Heart left ventricle (tissue), 16 donors: ENCODE results near the gene PLSCR1. TPM values are rescaled to one million over a fixed set of nuclear protein-coding genes. Genes with fewer than 3 reads are reported as not detected.
A peak's percentile ranks its signal among the peaks of the same experiment; 100 is the strongest.

Experiments used
- ATAC-seq, 4 donors: fragments of 200-7000 bp; cut with Tn5 transposase; one replicate each; pipeline ENCODE4 v1.9.1; 2020 to 2022; ENCODE audit warnings: moderate library complexity in 4 of 4, mild to moderate bottlenecking in 3 of 4, moderate number of reproducible peaks in 1 of 4
- DNase-seq, 5 donors: peaks; one replicate each; pipeline ENCODE4 v3.0.0-alpha.2; 2020
- H3K27ac ChIP-seq, 12 donors: fragments of 200-600 bp; sonication (generic) in 4 of 12; one replicate each; pipeline versions ENCODE4 v1.5.0 to v1.8.0; 2016 to 2022; ENCODE audit warnings: mild to moderate bottlenecking in 2 of 12
- H3K27me3 ChIP-seq, 9 donors: fragments of 200-600 bp; sonication (generic) in 2 of 9; one replicate each; pipeline versions ENCODE4 v1.5.1 to v1.8.0; 2016 to 2022; ENCODE audit warnings: mild to moderate bottlenecking in 3 of 9
- H3K36me3 ChIP-seq, 9 donors: fragments of 200-600 bp; sonication (generic) in 2 of 9; one replicate each; pipeline versions ENCODE4 v1.5.0 to v1.8.0; 2018 to 2022; ENCODE audit warnings: mild to moderate bottlenecking in 2 of 9
- H3K4me1 ChIP-seq, 12 donors: fragments of 200-600 bp; sonication (generic) in 4 of 12; one replicate each; pipeline versions ENCODE4 v1.5.0 to v1.8.0; 2016 to 2022; ENCODE audit warnings: mild to moderate bottlenecking in 3 of 12
- H3K4me3 ChIP-seq, 12 donors: fragments of 200-600 bp; sonication (generic) in 4 of 12; one replicate each; pipeline versions ENCODE4 v1.5.0 to v1.8.0; 2017 to 2022; ENCODE audit warnings: mild to moderate bottlenecking in 9 of 12, moderate library complexity in 4 of 12
- H3K9me3 ChIP-seq, 12 donors: fragments of 200-600 bp; sonication (generic) in 4 of 12; one replicate each; pipeline versions ENCODE4 v1.5.0 to v1.8.0; 2016 to 2022; ENCODE audit warnings: mild to moderate bottlenecking in 1 of 12
- POLR2A ChIP-seq, 2 donors: fragments of 450-650 bp; IDR thresholded peaks; one replicate each; pipeline ENCODE4 v1.6.1; 2017; ENCODE audit warnings: antibody characterized with exemption in 2 of 2, mild to moderate bottlenecking in 2 of 2, moderate library complexity in 2 of 2
- whole genome bisulfite sequencing, 4 donors: extraction: QIAGEN DNeasy Blood & Tissue Kit in 2 of 4; methylation state at CpG; one replicate each; pipeline versions ENCODE4 v1.1.5 to v1.1.7; 2013 to 2018; 5-methylcytosine and 5-hydroxymethylcytosine counted together
- intact Hi-C, 10 donors: fragments of 100-400 bp; cut with DNase I; formaldehyde crosslinking; loops; one replicate each; pipeline versions ENCODE4 v1.11.1 to v1.14.2; 2022
- polyA plus RNA-seq, 2 donors: library from polyadenylated mRNA; stranded (reverse); fragments of 200-250 nt; gene quantifications; one replicate each; pipeline ENCODE4 v1.2.3, GENCODE V29; 2013
- total RNA-seq, 9 donors: library from RNA; depleted of rRNA in 2 of 9; stranded (reverse); fragments of >200 nt in 2 of 9; fragmentation: NEBNext Ultra II Directional in 3 of 9; extraction: Animal tissue kit (Norgen Biotek cat#: 25700) in 3 of 9; gene quantifications; one replicate each; pipeline versions ENCODE4 v1.1.0 to v1.2.4, GENCODE V29; 2016 to 2023
- TF ChIP-seq, protein P1 (sequence below), 12 donors: fragments of 200-600 bp; sonication (generic) in 4 of 12; IDR thresholded peaks; one replicate each; pipeline versions ENCODE4 v1.5.0 to v1.8.0; 2018 to 2022; ENCODE audit warnings: antibody characterized with exemption in 12 of 12, mild to moderate bottlenecking in 5 of 12
- donor health status: ischemic (EF 13 %, LVEDD 7.1; RV severe dilation, severe dysfunction).
- donor health status: healthy with polysubstance abuse.
- donor health status: DM: no; HTN: yes; CAD: no.
- donor health status: DM: no; HTN: no; CAD: no.
- donor health status: ischemic (EF 25% LVEDD 6.9; RV normal size, moderate dysfunction).
- donor health status: ischemic (EF 25% LVEDD 5.7; RV mildly dilated, moderate dysfunction).
- donor health status: healthy.
- donor health status: DM: yes; HTN: yes; CAD: no.
- donor health status: ischemic (EF 35%, LVEDD 5.7; RV mildly dilated, moderate dysfunction).
- donor health status: nonischemic (EF 11% LVEDD 7.7; RV severe dilation, severe dysfunction).
- donor health status: DM: yes; HTN: yes; CAD: no.
- donor health status: PGD.
- donor health status: ischemic (EF 29% LVEDD 5.4; RV normal size, mild dysfunction).
- donor health status: nonischemic (EF 23%, LVEDD 6.1; RV moderate dilation, normal function).

PLSCR1 gene
- total and polyA plus RNA-seq, 11 donors: 6.9 to 113 (median 25.8) TPM

DNA sequence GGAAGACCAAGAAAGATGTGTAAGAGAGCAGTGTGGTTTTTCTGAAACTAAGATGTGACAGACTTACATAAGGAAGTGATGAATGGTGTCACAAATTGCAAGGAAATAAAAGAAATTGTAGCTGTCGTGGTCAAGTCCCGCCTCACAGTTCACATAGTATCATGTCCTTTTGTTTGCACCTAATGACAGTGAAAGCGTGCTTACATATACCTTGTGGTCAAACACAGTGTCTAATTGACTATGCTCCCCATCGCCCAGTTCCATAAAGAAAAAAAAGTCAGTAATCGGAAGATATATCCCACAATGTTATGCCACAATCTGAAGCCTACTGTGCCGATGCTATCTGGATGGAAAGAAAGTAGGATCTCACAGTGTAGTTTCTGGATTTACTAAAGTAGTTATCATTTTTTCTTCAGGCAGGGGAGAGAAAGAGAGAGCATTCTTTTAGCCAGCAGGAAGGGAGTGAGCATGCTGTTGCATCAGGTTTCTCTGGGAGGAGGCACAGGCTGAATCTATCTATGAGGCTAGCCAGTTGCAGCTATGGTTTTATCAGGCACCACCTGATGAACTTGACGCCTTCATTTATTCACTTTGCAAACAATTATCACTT is 9.8 kb upstream of the PLSCR1 start:
- intact Hi-C loops: no loop called here
- H3K9me3 ChIP-seq: no peaks in the 10 kb centered on the region
- 85 to 91% (median 89%) methylated on average over 7 of the region's 7 CpGs for WGBS, 4 donors
- peaks cover 0 to 30% (median 0%) of the 10 kb centered on the region in 12 donors for H3K4me1 ChIP-seq
- H3K27ac ChIP-seq: no peak overlapping the region
- TF ChIP-seq POLR2A (IDR thresholded peaks at IDR 0.05): no peak
- TF ChIP-seq, protein P1, sequence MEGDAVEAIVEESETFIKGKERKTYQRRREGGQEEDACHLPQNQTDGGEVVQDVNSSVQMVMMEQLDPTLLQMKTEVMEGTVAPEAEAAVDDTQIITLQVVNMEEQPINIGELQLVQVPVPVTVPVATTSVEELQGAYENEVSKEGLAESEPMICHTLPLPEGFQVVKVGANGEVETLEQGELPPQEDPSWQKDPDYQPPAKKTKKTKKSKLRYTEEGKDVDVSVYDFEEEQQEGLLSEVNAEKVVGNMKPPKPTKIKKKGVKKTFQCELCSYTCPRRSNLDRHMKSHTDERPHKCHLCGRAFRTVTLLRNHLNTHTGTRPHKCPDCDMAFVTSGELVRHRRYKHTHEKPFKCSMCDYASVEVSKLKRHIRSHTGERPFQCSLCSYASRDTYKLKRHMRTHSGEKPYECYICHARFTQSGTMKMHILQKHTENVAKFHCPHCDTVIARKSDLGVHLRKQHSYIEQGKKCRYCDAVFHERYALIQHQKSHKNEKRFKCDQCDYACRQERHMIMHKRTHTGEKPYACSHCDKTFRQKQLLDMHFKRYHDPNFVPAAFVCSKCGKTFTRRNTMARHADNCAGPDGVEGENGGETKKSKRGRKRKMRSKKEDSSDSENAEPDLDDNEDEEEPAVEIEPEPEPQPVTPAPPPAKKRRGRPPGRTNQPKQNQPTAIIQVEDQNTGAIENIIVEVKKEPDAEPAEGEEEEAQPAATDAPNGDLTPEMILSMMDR (IDR thresholded peaks at IDR 0.05): no peak
- no peaks in the 10 kb centered on the region for H3K36me3 ChIP-seq
- H3K4me3 ChIP-seq: no peak overlapping the region
- DNase-seq (no peak), ATAC-seq (no peak)
- no peaks in the 10 kb centered on the region for H3K27me3 ChIP-seq

- TF ChIP-seq, protein P1 (IDR thresholded peaks at IDR 0.05): no peak
- H3K36me3 ChIP-seq: no peaks in the 10 kb centered on the region
- no peaks in the 10 kb centered on the region for H3K27me3 ChIP-seq
- peaks cover 0 to 18% (median 0%) of the 10 kb centered on the region in 12 donors for H3K4me1 ChIP-seq
- H3K27ac ChIP-seq: peak overlapping the region in 1 of 12 donors; percentile 58
- 86 to 89% (median 87%) methylated on average over 5 of the region's 5 CpGs for WGBS, 4 donors
- ATAC-seq (no peak), DNase-seq (no peak)
- H3K4me3 ChIP-seq: no peak overlapping the region
- no peaks in the 10 kb centered on the region for H3K9me3 ChIP-seq
- intact Hi-C loops: no loop called here
These were observed 6.5 kb upstream of the PLSCR1 start for GRCh38 chr3:146550743-146551510.

DNA sequence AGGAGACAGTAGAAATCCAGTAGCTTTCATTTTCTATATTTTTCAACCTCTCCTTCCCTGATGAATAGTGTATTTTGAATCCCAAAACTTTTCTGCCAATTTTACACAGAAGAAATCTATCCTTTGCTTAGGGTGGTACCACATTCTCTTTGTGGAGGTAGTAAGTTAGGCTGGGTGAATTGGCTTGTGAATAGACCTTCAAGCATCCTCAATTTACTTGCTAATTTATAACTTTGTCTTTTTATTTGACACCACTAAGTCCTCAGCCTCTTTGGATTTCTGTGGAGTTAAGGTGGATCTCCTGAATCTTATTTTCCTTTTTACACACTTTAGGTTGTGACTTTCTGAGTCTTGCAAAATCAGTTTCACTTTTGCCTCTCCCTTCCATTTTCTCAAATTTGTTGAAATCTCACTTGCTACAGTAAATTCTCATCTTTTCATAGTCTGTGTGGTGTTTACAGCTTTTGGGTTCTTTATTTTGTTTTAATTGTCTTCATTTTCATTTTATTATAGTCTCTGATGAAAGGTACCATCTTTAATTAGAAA is 5.7 kb upstream of the PLSCR1 start:
- peak overlapping the region in 4 of 12 donors; percentile 8 to 18 (median 12) for H3K4me3 ChIP-seq
- TF ChIP-seq, protein P1 (IDR thresholded peaks at IDR 0.05): no peak
- TF ChIP-seq POLR2A (IDR thresholded peaks at IDR 0.05): no peak
- H3K27me3 ChIP-seq: peaks cover 0 to 3% (median 0%) of the 10 kb centered on the region in 9 donors
- no peaks in the 10 kb centered on the region for H3K36me3 ChIP-seq
- peak overlapping the region in 1 of 12 donors; percentile 58 for H3K27ac ChIP-seq
- no peak for DNase-seq
- intact Hi-C loops: no loop called here
- ATAC-seq: no peak
- peaks cover 0 to 23% (median 0%) of the 10 kb centered on the region in 12 donors for H3K4me1 ChIP-seq
- no peaks in the 10 kb centered on the region for H3K9me3 ChIP-seq

DNA sequence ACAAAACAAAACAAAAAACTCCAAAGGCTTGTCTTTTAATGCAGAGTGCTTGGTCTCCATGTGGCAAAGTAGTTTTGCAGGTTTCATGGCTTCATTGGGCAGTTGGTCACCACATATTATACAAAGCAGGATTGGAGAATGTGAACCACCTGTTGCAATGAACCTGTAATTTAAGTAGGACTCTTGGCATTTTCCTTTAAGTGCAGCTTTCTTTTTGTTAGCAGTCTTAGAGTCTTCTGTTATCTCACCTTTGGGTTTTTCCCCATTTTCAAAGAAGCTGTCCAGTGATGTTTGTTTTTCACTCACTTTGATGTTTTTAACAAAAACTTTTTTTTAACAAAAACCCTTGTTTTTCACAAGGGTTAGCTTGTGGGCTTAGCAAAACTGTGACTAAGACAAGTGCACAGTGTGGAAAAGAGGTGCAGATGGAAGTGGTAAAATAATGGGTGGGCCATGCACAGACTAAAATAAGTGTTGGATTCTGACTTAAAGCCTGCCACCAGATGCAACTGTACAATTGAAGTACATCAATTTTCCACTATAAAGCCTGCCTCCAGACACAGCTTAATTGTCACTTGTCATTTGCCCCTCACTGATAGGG is 2.9 kb upstream of the PLSCR1 start:
- H3K4me1 ChIP-seq: peaks cover 0 to 30% (median 2%) of the 10 kb centered on the region in 12 donors
- no peak overlapping the region for H3K27ac ChIP-seq
- no peaks in the 10 kb centered on the region for H3K36me3 ChIP-seq
- H3K27me3 ChIP-seq: peaks cover 0 to 3% (median 0%) of the 10 kb centered on the region in 9 donors
- intact Hi-C loops: no loop called here
- TF ChIP-seq, protein P1 (IDR thresholded peaks at IDR 0.05): no peak
- no peak for TF ChIP-seq POLR2A (IDR thresholded peaks at IDR 0.05)
- no peak overlapping the region for H3K4me3 ChIP-seq
- ATAC-seq (no peak), DNase-seq (no peak)
- H3K9me3 ChIP-seq: no peaks in the 10 kb centered on the region
